ENCODE results near the gene AFF3.

DNA sequence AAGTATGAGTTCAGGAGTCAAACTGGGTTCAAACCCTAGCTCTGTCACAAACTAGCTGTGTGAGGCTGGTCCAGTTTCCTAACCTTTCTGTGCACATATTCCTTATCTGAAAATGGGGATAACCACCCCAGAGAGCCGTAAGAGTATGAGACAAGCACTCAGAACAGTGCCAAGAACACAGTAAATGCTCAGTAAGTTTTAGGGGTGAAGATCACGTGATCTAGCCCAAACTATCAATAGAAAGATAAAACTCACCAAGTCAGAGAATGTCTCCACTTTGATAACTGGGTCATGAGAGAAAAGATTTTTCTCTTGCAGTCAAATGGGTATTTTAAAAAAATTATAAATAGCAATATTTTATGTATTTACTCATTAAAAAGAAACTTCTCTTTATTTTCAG lies 433.2 kb downstream of the AFF3 start:
- TF ChIP-seq POLR2AphosphoS5 (IDR thresholded peaks at IDR 0.05) (no peak), POLR2A (IDR thresholded peaks at IDR 0.05) (no peak)

Data from stomach (tissue), 4 donors.